Panc1 (cell line): ENCODE data around the gene PRXL2C.

ENCODE experiments used
- POLR2AphosphoS5 ChIP-seq: IDR thresholded peaks from 2 replicates; pipeline ENCODE4 v1.6.1; 2012; ENCODE audit warnings: mild to moderate bottlenecking, low read depth, low read length, moderate library complexity
- SIN3A ChIP-seq: IDR thresholded peaks from 2 replicates; pipeline ENCODE4 v1.6.1; 2012; ENCODE audit warnings: low read depth, mild to moderate bottlenecking, low read length, moderate library complexity, borderline replicate concordance; ENCODE audit not compliant: insufficient read depth
- TCF7L2 ChIP-seq: IDR thresholded peaks from 2 replicates; pipeline ENCODE4 v1.6.1; 2011; ENCODE audit warnings: mild to moderate bottlenecking, low read depth, low read length, inconsistent platforms
- TF ChIP-seq, protein P1 (sequence below): fragments of 450-650 bp; IDR thresholded peaks from 2 replicates; pipeline ENCODE4 v1.5.1; 2017; ENCODE audit warnings: mild to moderate bottlenecking
- TF ChIP-seq, protein P2 (sequence below), 2 experiments: IDR thresholded peaks; 2 replicates each; pipeline ENCODE4 v1.6.1; 2011 to 2012; ENCODE audit warnings: low read depth in 2 of 2, control low read depth in 1 of 2, low read length in 1 of 2, mild to moderate bottlenecking in 1 of 2, moderate library complexity in 1 of 2; ENCODE audit not compliant: insufficient read depth in 1 of 2

DNA sequence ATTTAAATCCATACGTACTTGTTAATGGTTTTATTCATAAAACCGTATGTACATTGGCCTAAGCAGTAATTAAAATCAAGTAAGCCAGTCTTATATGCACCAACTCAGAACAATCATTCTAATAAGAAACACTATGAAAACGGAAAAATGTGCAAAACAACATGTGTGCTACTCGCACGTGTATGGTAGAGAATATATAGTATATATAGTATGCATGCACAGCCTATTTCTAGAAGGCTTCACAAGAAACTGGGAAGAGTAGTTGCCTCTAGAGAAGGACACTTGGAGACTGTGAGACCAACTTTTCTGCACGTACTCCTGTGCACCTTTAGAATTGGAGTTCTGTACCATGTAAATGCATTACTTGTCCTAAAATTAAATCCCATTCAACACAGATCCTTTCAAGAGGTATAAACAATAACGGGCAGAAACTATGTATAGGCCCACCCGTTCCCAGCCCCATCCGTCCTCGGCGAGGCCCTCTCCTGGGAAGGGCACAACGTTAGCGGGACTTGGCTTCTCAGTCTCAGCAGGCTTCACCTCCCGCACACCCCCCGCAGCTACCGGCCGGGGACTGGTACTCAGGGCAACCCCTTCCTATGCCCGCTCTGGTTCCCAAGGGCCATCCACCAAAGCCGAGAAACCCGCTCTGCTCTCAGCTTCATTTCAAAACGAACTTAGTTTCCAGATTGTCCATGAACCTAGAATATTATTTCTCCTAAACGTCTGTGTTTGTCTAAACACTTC, 37.5 kb downstream of the PRXL2C start:
- TF ChIP-seq SIN3A (no peak), TCF7L2 (no peak), POLR2AphosphoS5 (no peak)
- TF ChIP-seq, protein P1, sequence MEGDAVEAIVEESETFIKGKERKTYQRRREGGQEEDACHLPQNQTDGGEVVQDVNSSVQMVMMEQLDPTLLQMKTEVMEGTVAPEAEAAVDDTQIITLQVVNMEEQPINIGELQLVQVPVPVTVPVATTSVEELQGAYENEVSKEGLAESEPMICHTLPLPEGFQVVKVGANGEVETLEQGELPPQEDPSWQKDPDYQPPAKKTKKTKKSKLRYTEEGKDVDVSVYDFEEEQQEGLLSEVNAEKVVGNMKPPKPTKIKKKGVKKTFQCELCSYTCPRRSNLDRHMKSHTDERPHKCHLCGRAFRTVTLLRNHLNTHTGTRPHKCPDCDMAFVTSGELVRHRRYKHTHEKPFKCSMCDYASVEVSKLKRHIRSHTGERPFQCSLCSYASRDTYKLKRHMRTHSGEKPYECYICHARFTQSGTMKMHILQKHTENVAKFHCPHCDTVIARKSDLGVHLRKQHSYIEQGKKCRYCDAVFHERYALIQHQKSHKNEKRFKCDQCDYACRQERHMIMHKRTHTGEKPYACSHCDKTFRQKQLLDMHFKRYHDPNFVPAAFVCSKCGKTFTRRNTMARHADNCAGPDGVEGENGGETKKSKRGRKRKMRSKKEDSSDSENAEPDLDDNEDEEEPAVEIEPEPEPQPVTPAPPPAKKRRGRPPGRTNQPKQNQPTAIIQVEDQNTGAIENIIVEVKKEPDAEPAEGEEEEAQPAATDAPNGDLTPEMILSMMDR: no peak
- TF ChIP-seq, protein P2, sequence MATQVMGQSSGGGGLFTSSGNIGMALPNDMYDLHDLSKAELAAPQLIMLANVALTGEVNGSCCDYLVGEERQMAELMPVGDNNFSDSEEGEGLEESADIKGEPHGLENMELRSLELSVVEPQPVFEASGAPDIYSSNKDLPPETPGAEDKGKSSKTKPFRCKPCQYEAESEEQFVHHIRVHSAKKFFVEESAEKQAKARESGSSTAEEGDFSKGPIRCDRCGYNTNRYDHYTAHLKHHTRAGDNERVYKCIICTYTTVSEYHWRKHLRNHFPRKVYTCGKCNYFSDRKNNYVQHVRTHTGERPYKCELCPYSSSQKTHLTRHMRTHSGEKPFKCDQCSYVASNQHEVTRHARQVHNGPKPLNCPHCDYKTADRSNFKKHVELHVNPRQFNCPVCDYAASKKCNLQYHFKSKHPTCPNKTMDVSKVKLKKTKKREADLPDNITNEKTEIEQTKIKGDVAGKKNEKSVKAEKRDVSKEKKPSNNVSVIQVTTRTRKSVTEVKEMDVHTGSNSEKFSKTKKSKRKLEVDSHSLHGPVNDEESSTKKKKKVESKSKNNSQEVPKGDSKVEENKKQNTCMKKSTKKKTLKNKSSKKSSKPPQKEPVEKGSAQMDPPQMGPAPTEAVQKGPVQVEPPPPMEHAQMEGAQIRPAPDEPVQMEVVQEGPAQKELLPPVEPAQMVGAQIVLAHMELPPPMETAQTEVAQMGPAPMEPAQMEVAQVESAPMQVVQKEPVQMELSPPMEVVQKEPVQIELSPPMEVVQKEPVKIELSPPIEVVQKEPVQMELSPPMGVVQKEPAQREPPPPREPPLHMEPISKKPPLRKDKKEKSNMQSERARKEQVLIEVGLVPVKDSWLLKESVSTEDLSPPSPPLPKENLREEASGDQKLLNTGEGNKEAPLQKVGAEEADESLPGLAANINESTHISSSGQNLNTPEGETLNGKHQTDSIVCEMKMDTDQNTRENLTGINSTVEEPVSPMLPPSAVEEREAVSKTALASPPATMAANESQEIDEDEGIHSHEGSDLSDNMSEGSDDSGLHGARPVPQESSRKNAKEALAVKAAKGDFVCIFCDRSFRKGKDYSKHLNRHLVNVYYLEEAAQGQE (IDR thresholded peaks at IDR 0.05; ENCODE audit: insufficient read depth in 1 of 2, low read depth in 2 of 2, low read length in 1 of 2): no peak
